SH-SY5Y (cell line): Measurements from ENCODE around the gene PPP1R11.

Experiments used
- GATA2 ChIP-seq: IDR thresholded peaks from 2 replicates; pipeline ENCODE4 v1.6.1; 2011; ENCODE audit warnings: mild to moderate bottlenecking, low read depth, low read length
- GATA3 ChIP-seq: IDR thresholded peaks from 2 replicates; pipeline ENCODE4 v1.6.1; 2011; ENCODE audit warnings: low read depth, mild to moderate bottlenecking, low read length, moderate library complexity

DNA sequence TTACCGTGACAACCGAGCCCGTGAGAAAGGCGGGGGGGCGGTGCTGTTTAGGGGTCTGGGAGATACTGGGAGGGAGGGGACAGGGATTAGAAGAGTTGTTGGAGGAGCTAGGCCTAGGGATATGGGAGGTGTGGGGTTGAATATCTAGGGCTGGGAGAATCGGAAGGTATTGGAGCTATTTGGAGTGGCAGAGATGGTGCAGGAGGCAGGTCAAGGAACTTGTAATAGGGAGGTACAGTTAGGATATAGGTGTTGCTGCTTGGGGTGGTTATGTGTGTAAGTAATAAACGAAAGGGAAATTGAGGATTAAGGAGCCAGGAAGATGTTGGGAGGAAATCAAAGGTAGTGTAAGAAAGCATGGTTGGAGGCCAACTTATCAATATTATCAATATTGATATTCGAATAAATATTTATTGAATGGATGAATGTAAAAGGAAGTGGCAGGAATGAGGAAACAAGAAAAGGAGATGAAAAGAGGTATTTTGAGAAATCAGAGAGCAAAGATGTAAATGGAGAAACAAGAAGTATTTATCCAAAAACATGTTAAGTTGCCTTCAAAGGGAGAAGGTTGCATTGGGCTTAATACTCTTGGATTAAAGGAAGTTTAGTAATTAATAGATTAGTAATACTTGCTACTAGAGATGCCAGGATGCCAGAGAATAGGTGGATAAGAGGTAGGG lies 602 bp downstream of the PPP1R11 start:
- TF ChIP-seq GATA3, result no peak
- TF ChIP-seq GATA2, result no peak
